ENCODE data around the gene MNAT1. TPM values are rescaled to one million over a fixed set of nuclear protein-coding genes. Genes with fewer than 3 reads are reported as not detected.
A peak's percentile ranks its signal among the peaks of the same experiment; 100 is the strongest.
"Not testable (repeated sequence)": the region's sequence is repeated elsewhere in the genome, so short reads cannot be mapped to it uniquely, and the experiment has no call there.

Gene MNAT1
- total RNA-seq, 1 donor from 2014 or later, result 55.1 TPM

DNA sequence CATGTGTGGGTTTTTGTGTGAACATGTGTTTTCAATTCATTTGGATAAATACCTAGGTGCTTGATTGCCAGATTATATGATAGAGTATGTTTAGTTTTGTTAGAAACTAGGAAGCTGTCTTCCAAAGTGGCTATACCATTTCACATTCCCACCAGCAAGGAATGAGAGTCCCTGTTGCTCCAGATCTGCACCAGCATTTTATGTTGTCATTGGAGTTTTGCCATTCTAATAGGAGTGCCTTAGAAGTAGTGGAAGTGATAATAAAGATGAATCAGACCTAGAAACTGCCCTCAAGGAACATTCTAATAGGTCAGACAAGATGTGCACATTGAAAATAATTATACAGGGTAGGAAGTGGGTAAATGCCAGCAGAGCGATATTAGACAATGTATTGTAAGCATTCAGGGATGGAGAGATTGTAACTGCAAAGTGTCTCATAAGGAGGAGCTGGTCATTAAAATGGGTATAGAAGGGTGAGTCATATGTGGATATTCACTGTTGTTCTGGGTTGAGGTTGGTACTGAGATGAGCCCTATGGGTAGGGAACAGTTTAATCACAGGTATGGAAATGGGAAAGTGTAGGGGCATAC lies 71.4 kb downstream of the MNAT1 start:
- no peak for DNase-seq (ENCODE audit: low spot score)

DNA sequence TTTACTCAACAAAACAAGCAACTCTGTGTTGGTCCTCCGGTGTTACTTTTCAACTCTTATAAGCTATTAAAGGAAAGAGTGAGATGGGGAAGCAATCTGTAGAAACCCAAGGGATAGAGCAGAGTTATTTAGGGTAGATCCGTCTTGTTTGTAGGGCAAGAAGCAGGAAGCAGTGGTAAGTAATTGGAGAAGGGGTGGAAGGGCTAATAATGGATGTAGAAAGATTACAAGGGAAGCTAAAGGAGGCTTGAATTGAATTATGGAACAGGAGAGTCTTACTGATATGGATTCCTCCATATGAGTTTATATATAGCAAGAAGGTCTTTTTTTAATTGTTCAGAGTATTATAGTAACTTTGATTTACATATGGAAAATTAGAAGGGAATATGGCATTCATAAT lies 72.7 kb downstream of the MNAT1 start:
- no peak for DNase-seq (ENCODE audit: low spot score)

DNA sequence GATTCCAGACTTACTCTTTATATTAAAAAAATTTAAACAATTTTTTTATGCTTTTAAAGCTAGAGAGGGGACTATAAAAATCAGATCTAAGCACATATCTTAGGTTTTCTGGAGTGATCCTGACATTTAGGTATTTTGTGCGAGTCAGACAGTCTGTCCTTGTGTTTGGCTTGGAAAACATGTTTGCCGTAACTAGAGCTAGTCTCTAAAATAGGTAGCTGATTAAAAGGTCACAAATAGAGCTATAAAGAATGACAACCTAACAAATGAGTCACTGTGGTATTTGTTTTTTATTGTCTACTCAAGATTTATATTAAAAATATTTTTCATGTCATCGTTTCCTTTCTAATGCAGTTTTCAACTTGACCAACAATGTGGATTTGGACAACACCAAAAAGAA lies 73.4 kb downstream of the MNAT1 start:
- DNase-seq (ENCODE audit: low spot score), result no peak

DNA sequence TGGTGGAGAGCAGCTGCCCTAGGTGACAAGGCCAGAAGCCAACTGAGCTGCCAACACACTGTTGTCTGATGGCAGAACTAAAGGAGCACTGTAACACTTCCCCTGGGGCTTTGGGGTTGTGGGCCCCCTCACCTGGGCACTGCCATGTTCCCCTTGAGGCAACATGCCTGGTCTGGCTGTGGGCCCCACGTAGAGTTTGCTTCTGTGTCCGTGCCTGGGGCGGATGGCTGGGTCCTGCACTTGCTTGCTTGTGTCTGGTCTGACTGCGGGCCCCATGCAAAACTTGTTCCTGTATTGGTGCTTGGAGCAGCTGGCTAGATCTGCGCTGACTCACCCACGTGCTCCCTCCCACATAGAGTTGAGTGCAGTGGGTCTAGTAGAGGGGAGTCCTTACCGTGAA lies 78.4 kb downstream of the MNAT1 start:
- no peak for DNase-seq (ENCODE audit: low spot score)

DNA sequence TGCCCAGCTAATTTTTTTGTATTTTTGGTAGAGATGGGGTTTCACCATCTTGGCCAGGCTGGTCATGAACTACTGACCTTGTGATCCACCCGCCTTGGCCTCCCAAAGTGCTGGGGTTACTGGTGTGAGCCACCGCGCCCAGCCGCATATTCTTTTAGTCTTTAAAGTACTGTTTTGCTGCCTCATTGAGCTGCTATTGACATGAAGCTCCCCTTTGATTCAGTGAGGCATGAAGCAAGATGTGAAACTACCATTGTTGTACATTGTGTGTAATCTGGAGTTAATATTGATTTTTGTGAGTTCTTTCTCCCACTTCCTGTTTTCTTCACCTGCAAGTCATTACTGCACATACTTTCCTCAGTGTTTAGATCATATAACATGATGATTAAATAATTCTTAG lies 80.8 kb downstream of the MNAT1 start:
- DNase-seq (ENCODE audit: low spot score), result no peak

DNA sequence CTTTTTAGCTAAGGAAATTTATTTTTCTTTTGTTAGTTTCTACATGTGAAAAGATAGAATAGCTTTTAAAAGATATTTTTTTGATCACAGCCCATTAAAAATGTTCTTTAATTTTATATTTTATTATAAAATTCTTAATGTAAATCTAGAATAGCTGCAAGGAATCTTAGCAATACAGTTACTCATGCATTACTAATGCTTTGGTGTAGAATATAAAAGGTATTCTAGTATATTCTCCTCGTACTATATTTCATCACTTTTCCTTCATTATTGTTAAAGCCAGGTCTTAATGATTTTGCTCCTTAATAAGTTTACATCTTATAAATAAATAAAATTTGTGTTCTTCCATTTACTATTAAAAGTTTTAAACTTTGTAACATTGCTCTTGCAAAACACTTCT lies 82.6 kb downstream of the MNAT1 start:
- no peak for DNase-seq (ENCODE audit: low spot score)

DNA sequence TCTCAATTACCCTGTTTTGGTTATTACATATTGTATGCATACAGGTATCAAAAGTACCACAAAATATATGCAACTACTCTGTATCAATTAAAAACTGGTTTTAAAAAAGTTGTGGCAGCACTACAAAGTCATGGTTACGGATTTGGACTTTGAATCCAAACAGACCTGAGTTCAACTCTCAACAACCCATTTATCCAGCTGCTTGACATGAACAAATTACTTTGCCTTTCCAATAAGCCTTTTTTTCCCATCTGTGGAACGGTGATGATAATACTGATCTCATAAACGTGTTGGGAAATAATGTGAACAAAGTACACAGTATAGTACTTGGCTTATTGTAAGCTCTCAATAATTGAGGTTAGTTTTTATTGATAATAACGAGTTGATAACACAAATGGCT lies 85.0 kb downstream of the MNAT1 start:
- no peak for DNase-seq (ENCODE audit: low spot score)

DNA sequence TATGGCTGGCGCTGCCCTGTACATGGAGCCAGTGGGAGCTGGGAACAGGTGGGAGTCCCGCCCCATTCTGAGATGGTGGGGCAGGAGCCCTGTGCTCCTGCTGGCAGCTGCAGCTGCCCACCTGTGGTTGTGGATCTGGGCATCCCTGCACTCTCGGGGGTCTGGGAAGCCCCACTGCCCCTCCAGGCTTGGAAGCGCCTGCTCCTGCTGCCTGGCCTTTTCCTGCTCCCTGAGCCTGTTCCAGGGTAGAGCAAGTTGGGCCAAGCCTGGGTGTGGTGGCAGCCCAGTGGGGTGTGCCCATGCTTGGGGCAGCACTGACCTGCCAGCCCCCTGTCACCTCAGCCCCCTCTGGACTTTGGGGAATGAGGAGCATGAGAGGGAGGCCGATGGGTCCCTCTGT lies 104.0 kb downstream of the MNAT1 start:
- DNase-seq (ENCODE audit: low spot score), result no peak

DNA sequence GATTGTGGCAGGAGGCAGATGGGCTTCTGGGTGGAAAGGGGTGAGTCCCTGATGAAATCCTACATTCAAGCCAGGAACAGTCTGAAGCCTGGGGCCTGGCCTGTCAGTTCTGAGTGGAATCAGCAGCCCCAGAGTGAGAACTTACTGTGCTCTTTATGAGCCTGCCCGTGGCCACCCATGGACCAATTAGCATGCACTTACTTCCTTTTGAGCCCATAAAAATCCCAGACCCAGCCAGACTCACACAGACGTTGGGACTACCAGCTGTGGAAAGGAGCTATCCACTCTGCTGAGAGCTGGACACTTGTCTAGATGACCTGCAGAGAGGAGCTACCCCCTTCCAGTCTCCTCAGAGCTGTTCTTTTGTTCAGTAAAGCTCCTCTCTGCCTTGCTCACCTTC lies 104.5 kb downstream of the MNAT1 start:
- DNase-seq (ENCODE audit: low spot score), result no peak

DNA sequence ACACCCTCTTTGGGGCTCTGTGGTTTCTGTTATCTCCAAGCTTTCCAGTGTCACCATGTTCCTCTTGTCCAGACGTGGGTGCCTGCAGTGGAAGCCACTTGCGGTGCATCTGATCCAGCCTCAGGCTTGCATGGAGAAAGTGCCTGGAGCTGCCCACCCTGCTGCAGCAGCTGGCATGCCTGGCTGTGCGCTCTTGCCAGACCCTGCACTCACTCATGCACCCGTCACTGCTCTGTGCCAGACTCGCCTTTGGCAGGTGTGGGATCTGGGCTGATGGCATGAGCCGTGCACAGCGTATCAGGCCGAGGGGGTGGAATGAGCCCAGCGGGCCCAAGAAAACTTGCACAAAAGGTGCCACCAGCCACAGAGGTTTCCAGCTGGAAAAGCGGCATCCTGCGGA lies 105.1 kb downstream of the MNAT1 start:
- no peak for DNase-seq (ENCODE audit: low spot score)

DNA sequence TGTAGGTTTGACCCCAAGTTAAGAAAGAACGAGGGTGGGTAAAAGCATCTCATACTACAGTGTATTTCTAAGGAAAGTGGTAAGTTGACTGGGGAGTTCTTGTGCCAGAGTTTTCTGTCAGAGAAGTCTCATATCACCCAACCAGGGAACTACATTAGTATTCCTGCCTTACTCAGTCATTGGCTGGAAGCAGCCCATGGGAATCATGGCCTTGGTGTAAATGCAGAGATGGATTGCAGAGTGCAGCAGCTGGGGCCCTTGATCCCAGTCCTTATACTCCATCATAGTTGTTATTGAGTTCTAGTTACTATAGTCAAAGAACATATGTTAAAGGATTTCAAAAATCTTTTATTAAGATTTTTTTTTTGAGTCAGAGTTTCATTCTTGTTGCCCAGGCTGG lies 105.8 kb downstream of the MNAT1 start:
- no peak for DNase-seq (ENCODE audit: low spot score)

DNA sequence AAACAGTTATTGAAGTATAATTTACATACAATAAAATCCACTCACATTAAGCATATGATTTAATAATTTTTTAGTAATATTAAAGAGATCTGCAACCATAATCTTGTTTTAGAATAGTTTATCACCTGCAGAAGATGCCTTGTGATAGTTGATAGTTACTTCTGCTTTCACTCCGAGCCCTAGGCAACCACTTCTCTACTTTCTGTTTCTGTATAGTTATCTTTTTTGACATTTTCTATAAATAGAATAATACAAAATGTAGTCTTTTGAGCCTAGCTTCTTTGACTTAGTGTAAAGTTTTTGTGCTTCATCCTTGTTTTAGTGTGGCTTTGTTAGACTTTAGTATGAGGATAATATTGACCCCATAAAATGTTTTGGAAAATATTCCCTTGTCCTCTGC lies 111.0 kb downstream of the MNAT1 start:
- no peak for DNase-seq (ENCODE audit: low spot score)

DNA sequence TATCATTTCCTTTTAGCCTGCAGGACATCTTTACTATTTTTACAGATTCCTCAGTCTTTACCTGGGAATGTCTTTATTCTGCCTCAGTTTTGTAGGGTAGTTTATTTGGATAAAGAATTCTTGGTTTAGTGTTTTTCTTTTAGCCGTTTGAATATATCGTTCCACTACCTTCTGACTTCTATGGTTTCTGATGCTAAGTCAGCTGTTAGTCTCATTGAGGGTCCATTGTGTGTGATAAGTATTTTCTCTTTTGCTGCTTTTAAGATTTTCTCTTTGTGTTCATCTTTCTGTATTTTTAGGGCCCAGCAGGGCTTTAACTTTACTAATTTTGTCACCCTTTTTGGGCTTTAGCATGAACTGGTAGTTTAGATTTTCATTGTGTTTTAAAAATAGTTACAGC lies 113.5 kb downstream of the MNAT1 start:
- DNase-seq (ENCODE audit: low spot score), result no peak

DNA sequence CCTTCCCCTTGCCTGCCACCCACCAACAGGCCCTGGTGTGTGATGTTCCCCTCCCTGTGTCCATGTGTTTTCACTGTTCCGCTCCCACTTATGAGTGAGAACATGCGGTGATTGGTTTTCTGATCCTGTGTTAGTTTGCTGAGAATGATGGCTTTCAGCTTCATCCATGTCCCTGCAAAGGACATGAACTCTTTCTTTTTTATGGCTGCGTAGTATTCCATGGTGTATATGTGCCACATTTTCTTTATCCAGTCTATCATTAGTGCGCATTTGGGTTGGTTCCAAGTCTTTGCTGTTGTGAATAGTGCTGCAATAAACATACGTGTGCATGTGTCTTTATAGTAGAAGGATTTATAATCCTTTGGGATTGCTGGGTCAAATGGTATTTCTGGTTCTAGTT lies 117.1 kb downstream of the MNAT1 start:
- DNase-seq (ENCODE audit: low spot score), result not testable (repeated sequence)

DNA sequence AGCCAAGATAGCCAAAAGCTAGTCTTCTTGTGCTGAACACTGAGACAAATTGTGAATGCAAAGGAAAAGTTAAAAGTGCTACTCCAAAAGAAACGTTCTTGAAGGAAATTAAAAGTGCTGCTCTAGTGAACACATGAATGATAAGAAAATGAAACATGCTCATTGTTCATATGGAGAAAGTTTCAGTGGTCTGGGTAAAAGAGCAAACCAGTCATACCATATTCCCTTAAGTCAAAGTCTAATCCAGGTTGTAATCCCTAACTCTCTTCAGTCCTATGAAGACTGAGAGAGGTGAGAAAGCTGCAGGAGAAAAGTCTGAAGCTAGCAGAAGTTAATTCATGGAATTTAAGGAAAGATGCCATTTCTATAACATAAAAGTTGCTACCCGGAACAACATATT lies 121.5 kb downstream of the MNAT1 start:
- DNase-seq (ENCODE audit: low spot score), result no peak

DNA sequence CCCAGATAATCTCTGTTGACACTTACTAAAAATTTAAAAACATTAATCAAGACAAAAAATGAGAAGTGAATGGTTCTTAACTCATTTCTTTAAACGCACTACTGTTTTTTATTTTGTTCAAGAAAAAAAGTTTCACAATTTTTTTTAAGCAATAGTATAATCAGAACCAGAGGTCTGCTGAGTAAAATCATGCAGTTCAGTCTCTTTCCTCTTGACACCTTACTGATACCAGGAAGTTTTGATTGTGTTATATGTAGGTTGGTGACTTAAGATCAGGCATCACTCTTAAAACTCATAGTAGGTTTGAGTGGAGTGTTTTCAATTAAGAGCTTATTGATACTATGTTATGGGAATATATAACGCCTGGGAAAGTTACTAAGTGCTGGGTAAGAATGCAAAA lies 125.0 kb downstream of the MNAT1 start:
- DNase-seq (ENCODE audit: low spot score), result no peak

DNA sequence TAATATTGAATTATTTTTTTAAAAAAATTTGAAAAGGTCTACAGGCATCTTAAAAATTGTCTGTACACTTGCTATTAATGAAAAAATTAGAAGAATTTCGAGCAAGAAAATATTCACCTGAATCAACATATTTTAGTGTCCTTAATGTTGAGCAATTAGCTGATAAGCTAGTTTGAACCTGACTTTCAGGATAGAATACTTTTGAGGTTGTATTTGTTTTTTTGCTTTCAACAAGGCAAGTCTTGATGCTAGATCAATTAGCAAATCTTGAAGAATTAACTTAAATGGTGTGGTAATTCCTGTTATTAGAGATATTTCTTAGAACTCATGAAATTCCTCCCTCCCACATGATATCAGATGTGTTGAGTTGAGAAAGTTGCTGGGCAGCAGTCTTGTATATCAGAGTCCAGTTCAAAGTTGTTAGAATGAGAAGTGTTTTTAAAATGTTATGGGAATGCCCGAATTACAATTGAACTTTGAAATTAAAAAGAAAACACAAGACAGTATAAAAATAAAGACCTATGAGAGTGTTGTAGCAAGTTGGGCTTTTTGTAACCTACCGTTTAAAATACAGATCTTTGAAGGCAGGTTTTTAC lies 127.1 kb downstream of the MNAT1 start:
- DNase-seq (ENCODE audit: low spot score), result no peak

DNA sequence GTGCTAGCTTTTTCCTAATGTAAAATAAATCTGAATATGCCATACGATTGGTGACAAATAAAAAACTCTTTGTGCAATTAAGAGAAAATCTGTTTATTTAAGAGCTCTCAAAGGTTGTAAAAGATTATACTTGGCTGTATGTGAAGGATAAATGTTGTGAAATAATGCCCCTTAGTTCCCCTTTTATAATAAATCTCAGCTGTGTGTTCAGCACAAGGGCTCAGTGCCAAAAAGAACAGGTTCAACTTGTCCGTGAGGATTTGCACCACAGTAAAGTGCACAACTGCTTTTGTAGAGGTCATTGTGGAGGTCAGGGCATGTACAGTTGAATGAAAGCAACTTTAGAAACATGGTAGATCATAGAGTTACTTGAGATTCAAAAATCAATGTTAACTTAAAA lies 127.7 kb downstream of the MNAT1 start:
- peak; percentile 84 for DNase-seq (ENCODE audit: low spot score)

DNA sequence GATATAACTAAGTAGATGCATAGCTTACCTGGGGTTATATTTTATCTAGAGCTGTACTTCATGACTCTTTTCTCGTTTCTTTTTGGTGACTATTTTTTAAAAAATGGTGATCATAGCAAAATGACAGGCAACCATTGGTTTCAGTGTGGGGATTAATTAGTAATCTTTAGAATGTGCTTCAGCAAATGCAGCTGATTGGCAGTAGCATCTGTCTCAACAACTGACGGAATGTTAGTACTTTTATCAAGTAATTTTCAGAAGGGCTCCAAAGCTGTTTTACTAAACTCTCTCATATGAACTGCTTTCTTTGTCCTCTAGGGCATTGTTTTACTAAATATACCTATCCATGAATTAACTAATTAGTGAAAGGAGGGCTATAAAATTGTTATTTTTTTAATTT lies 128.7 kb downstream of the MNAT1 start:
- no peak for DNase-seq (ENCODE audit: low spot score)

DNA sequence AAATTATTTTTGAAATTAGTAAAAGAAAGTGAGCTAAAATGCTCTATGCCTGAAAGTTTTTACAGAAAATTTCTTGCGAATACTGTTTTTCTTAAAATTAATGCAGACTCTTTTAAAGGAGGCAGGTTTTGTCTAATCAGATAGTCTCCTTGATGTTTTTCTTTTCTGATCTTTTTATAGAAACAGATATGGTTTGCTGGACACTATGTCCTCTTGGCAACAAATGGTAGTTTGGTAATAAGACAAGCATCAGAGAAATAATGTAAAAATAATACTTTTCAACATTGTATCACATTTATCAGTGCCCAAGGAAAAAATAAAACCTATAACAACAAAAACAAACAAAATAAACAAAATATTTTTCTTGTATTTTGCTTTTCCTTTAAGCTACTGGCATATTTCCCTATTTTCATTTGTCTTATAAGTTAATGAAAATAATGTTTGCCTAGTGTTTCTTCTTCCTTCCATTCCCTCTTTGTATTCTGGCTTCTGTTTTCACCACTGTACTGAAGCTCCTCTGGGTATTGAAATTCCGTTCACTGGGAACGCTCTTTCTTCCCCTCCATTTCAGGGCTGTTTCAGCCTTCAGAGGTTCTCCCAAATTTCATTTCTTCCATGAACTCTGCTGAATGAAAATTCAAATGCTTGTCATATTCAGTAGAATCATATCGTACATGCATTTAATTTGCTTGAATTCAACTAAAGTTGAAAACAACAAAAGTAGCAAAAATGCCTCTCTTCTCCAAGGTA lies 131.0 kb downstream of the MNAT1 start:
- DNase-seq (ENCODE audit: low spot score), result no peak

DNA sequence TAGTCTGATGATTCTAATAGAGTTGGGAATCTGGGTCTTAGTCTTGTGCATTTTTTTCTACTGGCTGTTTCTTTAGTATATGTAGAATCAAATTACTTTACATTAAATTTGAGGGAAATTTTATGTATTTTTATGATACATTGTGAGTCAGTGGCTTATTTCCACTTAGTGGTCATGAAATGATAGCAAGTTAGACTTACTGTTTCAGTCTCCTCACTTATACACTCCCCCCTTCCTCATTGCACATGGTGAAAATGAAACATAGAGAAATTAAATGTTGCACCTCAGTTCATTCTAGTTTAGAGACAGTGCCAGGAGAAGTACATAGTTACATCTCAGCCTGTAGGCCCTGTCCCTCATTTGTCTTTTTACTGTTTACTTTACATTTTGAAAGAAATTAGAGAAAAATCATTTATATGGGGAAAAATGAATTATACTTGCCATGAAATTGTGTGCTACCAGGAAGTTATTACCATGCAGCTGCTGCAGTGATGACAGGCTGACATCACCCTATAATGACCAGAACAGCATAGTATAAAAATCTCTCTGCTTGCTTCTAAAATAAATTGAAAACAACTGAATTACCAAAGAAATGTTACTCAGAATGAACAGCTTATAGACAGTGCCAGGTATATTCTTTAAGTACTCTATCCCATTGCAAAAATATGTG lies 133.1 kb downstream of the MNAT1 start:
- DNase-seq (ENCODE audit: low spot score), result no peak

DNA sequence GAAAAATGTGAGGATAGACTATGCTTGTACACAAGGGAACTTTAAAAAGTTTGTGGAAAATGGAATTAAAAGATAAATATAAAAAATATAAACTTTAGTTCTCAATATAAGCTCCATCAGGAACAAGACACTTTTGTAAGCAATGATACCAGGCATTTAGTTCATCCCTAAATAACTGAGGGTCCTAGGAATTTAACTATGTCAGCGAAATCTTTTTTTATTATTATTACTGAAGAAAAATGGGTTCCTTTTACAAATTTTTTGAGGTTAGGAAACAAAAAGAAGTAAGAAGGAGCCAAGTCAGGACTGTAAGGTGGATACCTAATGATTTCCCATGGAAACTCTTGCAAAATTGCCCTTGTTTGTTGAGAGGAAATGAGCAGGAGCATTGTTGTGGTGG lies 143.6 kb downstream of the MNAT1 start:
- no peak for DNase-seq (ENCODE audit: low spot score)

DNA sequence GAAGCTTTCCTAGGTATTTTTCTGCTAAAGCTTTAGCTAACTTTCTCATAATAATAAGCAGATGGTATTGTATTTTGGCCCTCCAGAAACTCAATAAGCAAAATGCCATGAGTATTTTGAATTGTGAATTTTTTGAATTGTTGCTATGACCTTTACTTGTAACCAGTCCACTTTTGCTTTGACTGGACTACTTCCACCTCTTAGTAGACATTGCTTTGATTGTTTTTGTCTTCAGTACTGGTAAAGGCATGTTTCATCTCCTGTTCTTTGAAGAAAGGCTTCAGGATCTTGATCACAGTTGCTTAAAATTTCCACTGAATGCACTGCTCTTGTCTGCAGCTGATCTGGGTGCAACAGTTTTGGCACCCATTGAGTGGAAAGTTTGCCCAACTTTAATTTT lies 144.0 kb downstream of the MNAT1 start:
- DNase-seq (ENCODE audit: low spot score), result no peak
